ENCODE data around the gene PAK5. TPM values are rescaled to one million over a fixed set of nuclear protein-coding genes. Genes with fewer than 3 reads are reported as not detected.

PAK5 gene
- total RNA-seq, 1 donor from 2014 or later = 0.16 TPM

DNA sequence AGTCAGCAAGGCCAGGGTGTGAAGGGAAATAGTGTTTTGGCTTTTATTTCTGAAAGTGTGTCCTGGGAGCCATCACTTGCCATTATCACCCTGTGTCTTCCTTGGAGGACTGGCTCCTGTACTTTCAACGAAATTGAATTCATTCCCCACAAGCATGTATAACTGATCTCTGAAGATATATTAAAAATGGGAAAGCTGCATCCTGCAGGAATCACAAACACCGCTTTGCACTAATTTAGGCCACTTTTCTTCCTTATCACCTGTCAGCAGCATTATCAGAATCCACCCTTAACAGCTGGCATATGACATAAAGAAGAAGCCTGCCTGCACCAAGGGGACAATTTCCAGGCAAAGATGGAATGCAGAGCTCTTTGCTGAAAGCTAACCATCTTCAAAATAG, 268.3 kb downstream of the PAK5 start:
- Histone ChIP-seq H3K4me1 (ENCODE audit: insufficient read depth, low read length) (no peaks in the 10 kb centered on the region), H3K4me3 (ENCODE audit: insufficient read depth, low read depth, low read length) (no peak overlapping the region), H3K36me3 (ENCODE audit: insufficient read depth, low read length) (no peaks in the 10 kb centered on the region), H3K27me3 (ENCODE audit: insufficient read depth, low read length) (no peaks in the 10 kb centered on the region), H3K27ac (ENCODE audit: low read depth, low read length) (no peak overlapping the region), H3K9ac (ENCODE audit: low read length) (no peak overlapping the region), H3K9me3 (ENCODE audit: insufficient read depth, low read depth, low read length) (no peaks in the 10 kb centered on the region), H3K79me2 (ENCODE audit: insufficient read depth, low read length) (no peaks in the 10 kb centered on the region), H2AFZ (ENCODE audit: low read depth, low read length) (no peak overlapping the region), H4K20me1 (ENCODE audit: insufficient read depth, low read length) (no peaks in the 10 kb centered on the region), H3K4me2 (ENCODE audit: low read length) (no peak overlapping the region)
- Mint-ChIP-seq H3K9me3 (ENCODE audit: unreplicated experiment) (peaks cover 6% of the 10 kb centered on the region), H3K4me1 (ENCODE audit: low read depth, unreplicated experiment) (peaks cover 7% of the 10 kb centered on the region), H3K36me3 (ENCODE audit: low read depth, unreplicated experiment) (no peaks in the 10 kb centered on the region), H3K27me3 (ENCODE audit: low read depth, unreplicated experiment) (peaks cover 10% of the 10 kb centered on the region), H3K4me3 (ENCODE audit: unreplicated experiment) (no peak overlapping the region), H3K27ac (ENCODE audit: unreplicated experiment) (no peak overlapping the region)
- TF ChIP-seq CTCF (IDR thresholded peaks at IDR 0.05; ENCODE audit: insufficient read depth, low read depth, low read length) = no peak
- no peak for TF ChIP-seq EZH2 (IDR thresholded peaks at IDR 0.05; ENCODE audit: insufficient read depth, low read length)
- FAIRE-seq (no peak), DNase-seq (ENCODE audit: low read depth) (no peak)

GRCh38 chr20:9566977-9567376, 271.9 kb downstream of the PAK5 start:
- no peak overlapping the region for H2AFZ ChIP-seq (ENCODE audit: low read depth, low read length)
- H4K20me1 ChIP-seq (ENCODE audit: insufficient read depth, low read length) = no peaks in the 10 kb centered on the region
- no peak overlapping the region for H3K4me3 ChIP-seq (ENCODE audit: insufficient read depth, low read depth, low read length)
- no peaks in the 10 kb centered on the region for H3K4me1 Mint-ChIP-seq (ENCODE audit: low read depth, unreplicated experiment)
- H3K9me3 ChIP-seq (ENCODE audit: insufficient read depth, low read depth, low read length) = no peaks in the 10 kb centered on the region
- peaks cover 7% of the 10 kb centered on the region for H3K27me3 Mint-ChIP-seq (ENCODE audit: low read depth, unreplicated experiment)
- no peaks in the 10 kb centered on the region for H3K36me3 ChIP-seq (ENCODE audit: insufficient read depth, low read length)
- no peaks in the 10 kb centered on the region for H3K79me2 ChIP-seq (ENCODE audit: insufficient read depth, low read length)
- H3K4me3 Mint-ChIP-seq (ENCODE audit: unreplicated experiment) = no peak overlapping the region
- no peak for DNase-seq (ENCODE audit: low read depth)
- no peak overlapping the region for H3K9ac ChIP-seq (ENCODE audit: low read length)
- no peak overlapping the region for H3K27ac Mint-ChIP-seq (ENCODE audit: unreplicated experiment)
- H3K27me3 ChIP-seq (ENCODE audit: insufficient read depth, low read length) = no peaks in the 10 kb centered on the region
- H3K4me1 ChIP-seq (ENCODE audit: insufficient read depth, low read length) = no peaks in the 10 kb centered on the region
- no peak overlapping the region for H3K4me2 ChIP-seq (ENCODE audit: low read length)
- no peak overlapping the region for H3K27ac ChIP-seq (ENCODE audit: low read depth, low read length)
- peaks cover 6% of the 10 kb centered on the region for H3K9me3 Mint-ChIP-seq (ENCODE audit: unreplicated experiment)
- no peaks in the 10 kb centered on the region for H3K36me3 Mint-ChIP-seq (ENCODE audit: low read depth, unreplicated experiment)
- FAIRE-seq = no peak
- TF ChIP-seq EZH2 (IDR thresholded peaks at IDR 0.05; ENCODE audit: insufficient read depth, low read length) (no peak), CTCF (IDR thresholded peaks at IDR 0.05; ENCODE audit: insufficient read depth, low read depth, low read length) (no peak)

DNA sequence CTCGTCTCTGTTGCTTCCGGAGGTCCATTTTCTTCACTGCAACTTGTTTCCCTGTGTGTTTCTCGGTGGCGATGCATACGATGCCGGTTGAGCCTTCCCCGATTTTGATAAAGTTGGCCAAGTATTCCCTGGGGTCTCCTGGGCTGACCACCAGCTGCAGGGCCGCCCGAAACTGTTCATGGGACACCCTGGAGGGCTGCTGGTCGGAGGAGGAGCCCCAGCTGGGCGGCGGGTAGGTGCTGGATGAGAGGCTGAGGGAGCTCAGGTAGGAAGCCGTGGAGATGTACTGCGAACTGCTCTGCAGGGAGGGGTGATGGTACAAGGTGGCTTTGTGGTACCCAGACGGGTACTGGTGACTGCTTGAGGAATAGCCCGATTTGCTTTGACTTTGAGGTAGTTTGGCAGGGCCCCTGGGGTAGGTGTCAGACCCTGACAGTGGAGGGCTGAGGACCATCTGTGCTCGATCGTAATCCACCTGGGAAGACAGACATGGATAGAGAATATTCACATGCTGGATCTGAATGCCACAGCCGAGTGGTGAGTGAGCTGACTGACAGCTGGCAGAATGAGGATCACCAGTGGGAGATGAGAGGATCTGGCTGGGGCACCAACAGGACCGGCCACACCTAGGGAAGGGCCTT, 272.8 kb downstream of the PAK5 start:
- no peaks in the 10 kb centered on the region for H3K4me1 Mint-ChIP-seq (ENCODE audit: low read depth, unreplicated experiment)
- Histone ChIP-seq H2AFZ (ENCODE audit: low read depth, low read length) (no peak overlapping the region), H3K27ac (ENCODE audit: low read depth, low read length) (no peak overlapping the region), H3K9me3 (ENCODE audit: insufficient read depth, low read depth, low read length) (no peaks in the 10 kb centered on the region), H3K36me3 (ENCODE audit: insufficient read depth, low read length) (no peaks in the 10 kb centered on the region), H3K4me1 (ENCODE audit: insufficient read depth, low read length) (no peaks in the 10 kb centered on the region), H3K27me3 (ENCODE audit: insufficient read depth, low read length) (peaks cover 2% of the 10 kb centered on the region), H3K4me2 (ENCODE audit: low read length) (no peak overlapping the region), H3K79me2 (ENCODE audit: insufficient read depth, low read length) (no peaks in the 10 kb centered on the region), H4K20me1 (ENCODE audit: insufficient read depth, low read length) (no peaks in the 10 kb centered on the region), H3K4me3 (ENCODE audit: insufficient read depth, low read depth, low read length) (no peak overlapping the region), H3K9ac (ENCODE audit: low read length) (no peak overlapping the region)
- TF ChIP-seq CTCF (IDR thresholded peaks at IDR 0.05; ENCODE audit: insufficient read depth, low read depth, low read length) (no peak), EZH2 (IDR thresholded peaks at IDR 0.05; ENCODE audit: insufficient read depth, low read length) (no peak)
- H3K36me3 Mint-ChIP-seq (ENCODE audit: low read depth, unreplicated experiment) = no peaks in the 10 kb centered on the region
- H3K27me3 Mint-ChIP-seq (ENCODE audit: low read depth, unreplicated experiment) = peaks cover 7% of the 10 kb centered on the region
- FAIRE-seq = no peak
- DNase-seq (ENCODE audit: low read depth) = no peak
- no peak overlapping the region for H3K27ac Mint-ChIP-seq (ENCODE audit: unreplicated experiment)
- peaks cover 6% of the 10 kb centered on the region for H3K9me3 Mint-ChIP-seq (ENCODE audit: unreplicated experiment)
- no peak overlapping the region for H3K4me3 Mint-ChIP-seq (ENCODE audit: unreplicated experiment)
